ENCODE results near the gene RNF32. TPM values are rescaled to one million over a fixed set of nuclear protein-coding genes. Genes with fewer than 3 reads are reported as not detected.

RNF32 gene
- total RNA-seq, 1 experiment from 2014 or later = 3.5 TPM

- Histone ChIP-seq H3K27me3 (ENCODE audit: control insufficient read depth, insufficient read depth, low read length) (no peaks in the 10 kb centered on the region), H3K4me1 (ENCODE audit: control insufficient read depth, insufficient read depth, low read length) (peaks cover 3% of the 10 kb centered on the region; the same call in 1 of the 2 replicates), H3K36me3 (ENCODE audit: control insufficient read depth, insufficient read depth, low read length) (no peaks in the 10 kb centered on the region), H3K9me3 (ENCODE audit: control insufficient read depth, insufficient read depth, low read depth, low read length) (no peaks in the 10 kb centered on the region), H3K27ac (ENCODE audit: low read length) (no peak overlapping the region), H3K4me3 (ENCODE audit: low read depth in 2 of 2, low read length in 2 of 2) (no peak overlapping the region)
- no peak for ATAC-seq
- BruUV-seq (replicated peaks) = no TSS peak
- no peak for DNase-seq (ENCODE audit: low read depth, low spot score)
- TF ChIP-seq REST (IDR thresholded peaks at IDR 0.05; ENCODE audit: insufficient read depth in 1 of 2, low read depth in 2 of 2, low read length in 1 of 2) (no peak), CTCF (IDR thresholded peaks at IDR 0.05) (no peak), POLR2AphosphoS5 (IDR thresholded peaks at IDR 0.05; ENCODE audit: low read depth, low read length) (no peak), SIN3A (IDR thresholded peaks at IDR 0.05; ENCODE audit: borderline replicate concordance, insufficient read depth, low read depth, low read length) (no peak), TCF7L2 (IDR thresholded peaks at IDR 0.05; ENCODE audit: low read depth, low read length) (no peak)
- in situ Hi-C loops (cut with HindIII; ENCODE audit: low pct_unique_long_range_greater_than_20kb, low sequenced_read_pairs) (no loop called here), intact Hi-C loops (cut with micrococcal nuclease; ENCODE audit: unreplicated experiment) (no loop called here)
- ChIA-PET POLR2A (no interaction called here), CTCF (no interaction called here)
These were observed 35.5 kb upstream of the RNF32 start for GRCh38 chr7:156604836-156605695.

GRCh38 chr7:156606135-156606534, 34.4 kb upstream of the RNF32 start:
- H3K9me3 ChIP-seq (ENCODE audit: control insufficient read depth, insufficient read depth, low read depth, low read length) = no peaks in the 10 kb centered on the region
- TF ChIP-seq POLR2AphosphoS5 (IDR thresholded peaks at IDR 0.05; ENCODE audit: low read depth, low read length) = no peak
- TF ChIP-seq REST (IDR thresholded peaks at IDR 0.05; ENCODE audit: insufficient read depth in 1 of 2, low read depth in 2 of 2, low read length in 1 of 2) = no peak
- no peak for TF ChIP-seq CTCF (IDR thresholded peaks at IDR 0.05)
- no peak for TF ChIP-seq SIN3A (IDR thresholded peaks at IDR 0.05; ENCODE audit: borderline replicate concordance, insufficient read depth, low read depth, low read length)
- TF ChIP-seq TCF7L2 (IDR thresholded peaks at IDR 0.05; ENCODE audit: low read depth, low read length) = no peak
- no peaks in the 10 kb centered on the region for H3K36me3 ChIP-seq (ENCODE audit: control insufficient read depth, insufficient read depth, low read length)
- H3K4me1 ChIP-seq (ENCODE audit: control insufficient read depth, insufficient read depth, low read length) = peaks cover 3% of the 10 kb centered on the region; the same call in 1 of the 2 replicates
- DNase-seq (ENCODE audit: low read depth, low spot score) (no peak), ATAC-seq (no peak)
- intact Hi-C loops (cut with micrococcal nuclease; ENCODE audit: unreplicated experiment) (no loop called here), in situ Hi-C loops (cut with HindIII; ENCODE audit: low pct_unique_long_range_greater_than_20kb, low sequenced_read_pairs) (no loop called here)
- H3K4me3 ChIP-seq (ENCODE audit: low read depth in 2 of 2, low read length in 2 of 2) = no peak overlapping the region
- no peak overlapping the region for H3K27ac ChIP-seq (ENCODE audit: low read length)
- no peaks in the 10 kb centered on the region for H3K27me3 ChIP-seq (ENCODE audit: control insufficient read depth, insufficient read depth, low read length)
- no TSS peak for BruUV-seq (replicated peaks)
- ChIA-PET POLR2A (no interaction called here), CTCF (no interaction called here)
